Choroid plexus epithelial cell (primary cell): ENCODE results near the gene SLC12A6.

Source experiments
- DNase-seq: peaks from one replicate; pipeline ENCODE4 v3.0.0-alpha.2; 2010; ENCODE audit warnings: low read depth
- H3K4me3 ChIP-seq: 2 replicates; pipeline ENCODE4 v1.5.1; 2011; ENCODE audit warnings: low read depth, mild to moderate bottlenecking, control low read depth, low read length, moderate library complexity
- TF ChIP-seq, protein P1 (sequence below): conservative IDR thresholded peaks from 2 replicates; pipeline ENCODE4 v1.5.1; 2011; ENCODE audit warnings: low read depth, mild to moderate bottlenecking, control low read depth, inconsistent platforms, low read length, moderate library complexity

Gene SLC12A6

DNA sequence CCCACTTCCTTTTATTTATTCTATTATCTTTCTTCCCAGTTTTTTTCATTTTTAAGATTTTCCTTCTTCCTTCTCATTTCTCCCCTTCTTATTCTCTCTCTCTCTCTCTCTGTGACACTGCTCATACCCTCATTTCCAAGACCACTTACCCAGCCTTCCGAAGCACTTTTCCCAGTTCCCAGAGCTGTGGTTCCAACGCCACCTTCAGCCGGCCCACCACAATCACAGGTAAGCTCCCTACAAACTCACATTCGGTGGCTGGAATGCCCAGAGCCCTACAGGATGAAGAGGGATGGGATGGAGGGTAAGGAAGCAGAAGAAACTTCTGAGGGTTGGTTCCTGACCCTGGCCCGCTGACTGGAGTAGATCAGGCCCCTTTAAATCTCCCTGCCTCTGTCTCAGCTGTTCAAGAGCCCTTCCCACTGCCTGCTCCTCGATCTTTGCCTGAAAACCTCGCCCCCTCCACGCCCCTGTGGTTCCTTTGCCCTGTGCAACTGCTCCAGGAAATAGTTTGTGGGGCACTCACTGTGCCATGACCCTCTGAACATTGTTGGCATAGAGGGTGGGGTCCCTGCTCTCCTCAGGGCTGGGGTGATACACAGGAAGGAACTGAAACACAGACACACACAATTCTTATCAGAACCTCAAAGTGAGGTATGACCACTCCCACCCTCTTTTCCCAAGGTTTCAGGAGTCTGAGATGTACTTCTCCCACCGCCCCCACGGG is 24.6 kb upstream of the SLC12A6 start:
- TF ChIP-seq, protein P1, sequence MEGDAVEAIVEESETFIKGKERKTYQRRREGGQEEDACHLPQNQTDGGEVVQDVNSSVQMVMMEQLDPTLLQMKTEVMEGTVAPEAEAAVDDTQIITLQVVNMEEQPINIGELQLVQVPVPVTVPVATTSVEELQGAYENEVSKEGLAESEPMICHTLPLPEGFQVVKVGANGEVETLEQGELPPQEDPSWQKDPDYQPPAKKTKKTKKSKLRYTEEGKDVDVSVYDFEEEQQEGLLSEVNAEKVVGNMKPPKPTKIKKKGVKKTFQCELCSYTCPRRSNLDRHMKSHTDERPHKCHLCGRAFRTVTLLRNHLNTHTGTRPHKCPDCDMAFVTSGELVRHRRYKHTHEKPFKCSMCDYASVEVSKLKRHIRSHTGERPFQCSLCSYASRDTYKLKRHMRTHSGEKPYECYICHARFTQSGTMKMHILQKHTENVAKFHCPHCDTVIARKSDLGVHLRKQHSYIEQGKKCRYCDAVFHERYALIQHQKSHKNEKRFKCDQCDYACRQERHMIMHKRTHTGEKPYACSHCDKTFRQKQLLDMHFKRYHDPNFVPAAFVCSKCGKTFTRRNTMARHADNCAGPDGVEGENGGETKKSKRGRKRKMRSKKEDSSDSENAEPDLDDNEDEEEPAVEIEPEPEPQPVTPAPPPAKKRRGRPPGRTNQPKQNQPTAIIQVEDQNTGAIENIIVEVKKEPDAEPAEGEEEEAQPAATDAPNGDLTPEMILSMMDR, result no peak
- H3K4me3 ChIP-seq, result no peak overlapping the region
- no peak for DNase-seq

DNA sequence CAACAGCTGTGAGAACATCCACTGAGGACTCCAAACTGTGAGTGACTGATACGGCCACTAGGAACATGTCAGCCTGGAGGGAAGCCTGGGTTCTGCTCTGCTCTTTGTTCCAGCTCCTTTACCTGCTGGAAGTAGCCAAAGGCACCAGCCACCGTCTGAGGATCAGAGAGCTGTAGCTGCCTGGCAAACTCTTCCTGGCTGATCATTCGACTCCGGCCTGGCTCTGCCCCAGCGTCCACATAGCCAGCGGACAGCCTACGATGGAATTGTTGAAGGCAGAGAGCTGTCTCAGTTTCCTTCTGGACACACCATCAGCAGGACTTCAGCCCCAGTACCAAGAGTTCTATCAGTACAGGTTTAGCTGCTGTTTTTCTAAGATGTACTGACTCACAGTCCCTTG is 23.7 kb upstream of the SLC12A6 start:
- no peak for DNase-seq
- no peak overlapping the region for H3K4me3 ChIP-seq
- TF ChIP-seq, protein P1, result no peak

DNA sequence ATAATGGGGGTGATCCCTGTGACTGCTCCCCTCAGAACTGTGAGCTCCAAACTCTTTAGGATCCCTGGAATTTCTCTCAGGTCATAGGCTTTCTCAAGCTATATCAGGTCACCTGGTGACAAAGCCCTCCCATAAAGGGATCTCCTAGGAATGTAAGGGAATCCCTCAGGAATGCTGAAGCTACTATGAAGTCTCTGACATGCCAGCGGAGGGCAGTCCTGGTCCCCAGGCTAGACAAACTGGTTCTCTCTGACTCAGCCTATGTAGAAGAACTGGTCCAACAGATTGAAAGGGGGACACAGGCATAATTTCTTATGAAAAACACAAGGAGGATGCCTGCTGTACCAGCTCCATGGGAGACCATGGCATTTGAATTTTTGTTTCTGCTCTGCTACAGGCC is 22.7 kb upstream of the SLC12A6 start:
- no peak overlapping the region for H3K4me3 ChIP-seq
- no peak for DNase-seq
- TF ChIP-seq, protein P1, result no peak

DNA sequence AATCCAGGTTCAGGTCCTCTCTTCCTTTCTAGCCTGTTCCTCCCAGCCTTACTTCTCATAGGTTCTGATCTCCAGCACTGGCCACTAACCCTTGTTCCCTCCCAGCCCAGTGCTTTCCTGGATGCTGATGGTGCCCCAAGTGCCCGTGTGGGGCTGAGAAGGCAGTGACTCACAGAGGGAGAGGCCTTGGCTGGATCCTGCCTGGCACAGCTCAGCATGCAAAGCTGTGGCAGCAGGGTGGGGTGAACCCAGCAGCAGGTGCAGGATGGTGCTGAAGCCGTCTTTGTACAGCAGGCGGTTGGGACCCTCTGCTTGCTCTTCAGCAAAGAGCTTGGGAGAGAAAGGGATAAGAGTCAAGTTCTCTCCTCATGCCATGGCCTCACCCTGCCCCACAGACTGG is 21.8 kb upstream of the SLC12A6 start:
- H3K4me3 ChIP-seq, result no peak overlapping the region
- TF ChIP-seq, protein P1, result no peak
- no peak for DNase-seq

DNA sequence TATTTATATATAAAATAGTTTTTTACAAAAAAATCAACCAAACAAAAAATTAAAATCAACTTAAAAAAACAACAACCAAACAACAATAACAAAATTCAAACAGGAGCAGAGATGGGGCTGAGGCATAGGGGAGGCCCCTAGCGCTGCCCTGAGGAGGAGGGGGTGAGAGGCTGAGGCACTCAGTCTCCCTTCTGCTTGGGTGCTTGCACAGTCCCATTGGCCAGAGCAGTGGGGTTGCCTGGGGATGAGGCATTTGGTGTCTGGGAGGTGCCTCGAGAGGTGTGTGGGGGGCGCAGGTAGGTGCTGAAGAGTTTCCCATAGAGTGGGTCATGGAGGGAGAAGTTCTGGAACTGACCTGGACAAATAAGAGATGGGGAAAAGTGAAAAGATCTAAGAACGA is 21.4 kb upstream of the SLC12A6 start:
- DNase-seq, result no peak
- TF ChIP-seq, protein P1, result no peak
- H3K4me3 ChIP-seq, result no peak overlapping the region

DNA sequence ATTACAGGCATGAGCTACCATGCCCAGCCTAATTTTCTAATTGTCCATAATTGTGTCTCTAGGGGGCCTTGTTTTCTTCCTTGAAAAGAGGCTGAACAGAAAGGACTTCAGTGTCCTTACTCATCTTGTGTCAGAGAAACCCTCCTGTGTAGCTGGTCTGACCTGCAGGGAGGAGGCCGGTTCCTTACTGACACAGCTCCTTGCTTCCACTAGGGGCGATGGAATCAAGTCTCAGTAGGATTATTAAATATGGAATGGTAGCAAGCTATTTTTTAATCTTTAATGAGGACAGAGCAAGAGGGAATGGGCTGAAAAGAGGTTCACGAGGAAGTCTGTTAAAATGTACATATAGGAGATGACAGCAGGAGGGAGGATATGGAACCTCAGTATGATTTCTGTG is 20.8 kb upstream of the SLC12A6 start:
- DNase-seq, result peak; percentile 55
- no peak overlapping the region for H3K4me3 ChIP-seq
- TF ChIP-seq, protein P1, result peak; percentile 59

DNA sequence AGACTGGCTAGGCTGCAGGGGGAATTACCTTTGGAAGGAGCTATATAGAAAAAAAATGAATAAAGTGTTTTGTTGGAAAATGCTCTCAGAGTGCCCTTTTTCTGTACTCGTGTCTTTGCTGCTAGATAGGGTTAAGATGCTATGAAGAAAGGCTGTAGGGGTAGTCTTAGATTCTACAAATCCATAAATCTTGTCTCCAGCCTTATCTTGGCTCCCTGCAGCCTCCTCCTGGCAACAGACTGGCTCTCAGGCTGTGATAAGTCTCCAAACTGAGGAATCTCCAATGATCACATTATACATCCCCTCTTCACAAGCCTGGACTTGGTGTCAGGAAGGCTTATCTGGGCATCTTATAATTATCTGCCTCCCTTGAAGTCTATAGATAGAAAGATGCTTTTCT is 20.1 kb upstream of the SLC12A6 start:
- TF ChIP-seq, protein P1, result no peak
- H3K4me3 ChIP-seq, result no peak overlapping the region
- DNase-seq, result no peak
